HG03064 (cell line): ENCODE results near the gene TMEM178A.

ENCODE experiments used
- ATAC-seq: cut with Tn5 transposase; IDR thresholded peaks from one replicate; pipeline ENCODE4 v1.9.1; 2021; ENCODE audit warnings: low read depth; ENCODE audit not compliant: unreplicated experiment

TMEM178A gene

GRCh38 chr2:39673018-39673417 lies 7.3 kb downstream of the TMEM178A start:
- ATAC-seq, result no peak

GRCh38 chr2:39676342-39676741 lies 10.6 kb downstream of the TMEM178A start:
- no peak for ATAC-seq

GRCh38 chr2:39678170-39678569 lies 12.5 kb downstream of the TMEM178A start:
- no peak for ATAC-seq

DNA sequence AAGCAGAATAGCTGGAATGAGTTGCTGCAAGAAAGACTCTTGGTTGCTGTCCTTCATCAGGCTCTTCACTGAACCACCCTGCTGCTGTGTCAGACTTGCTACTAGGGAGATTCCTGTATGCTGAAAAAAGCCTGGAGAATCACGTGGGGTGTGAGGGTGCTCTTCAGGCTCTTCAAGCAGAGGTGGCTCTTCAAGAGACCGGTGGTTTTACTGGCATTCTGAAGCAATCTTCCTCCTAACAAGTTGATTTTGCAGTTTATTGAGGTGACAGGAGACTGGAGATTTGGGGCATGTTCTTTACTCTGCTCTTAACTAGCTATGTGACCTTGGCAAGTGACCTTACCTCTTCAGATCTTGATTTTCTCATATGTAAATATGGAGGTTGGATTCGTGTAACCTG lies 14.1 kb downstream of the TMEM178A start:
- no peak for ATAC-seq

DNA sequence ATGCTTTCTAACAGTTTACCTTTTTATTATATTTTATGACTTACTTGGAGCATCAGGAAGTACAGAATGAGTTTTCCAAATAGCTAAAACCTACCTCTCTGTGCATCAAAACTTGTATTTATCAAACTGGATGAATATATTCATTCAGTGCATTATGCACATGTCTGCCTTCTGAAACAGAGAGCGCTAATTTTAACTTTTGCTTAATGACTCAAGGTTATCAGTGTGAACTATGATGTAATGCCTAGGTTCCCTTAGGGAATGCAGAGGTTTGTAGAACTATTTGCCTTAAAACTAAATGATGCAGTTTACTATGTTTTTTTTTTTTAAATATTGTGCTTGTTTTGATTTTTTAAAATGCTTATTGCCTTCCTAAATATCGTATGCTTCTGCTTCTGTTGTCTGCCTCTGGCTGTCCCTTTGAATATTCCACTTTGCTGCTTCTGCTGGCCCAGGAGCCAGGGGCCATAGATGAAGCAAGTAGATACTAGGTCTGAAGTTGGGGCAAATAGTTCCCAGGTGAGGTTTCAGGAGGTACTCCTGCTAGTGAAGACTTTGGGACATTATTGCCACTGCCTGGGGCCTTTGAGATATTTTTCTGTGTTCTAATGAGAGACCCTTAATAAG lies 16.5 kb downstream of the TMEM178A start:
- ATAC-seq, result no peak

GRCh38 chr2:39683022-39683699 lies 17.4 kb downstream of the TMEM178A start:
- no peak for ATAC-seq

DNA sequence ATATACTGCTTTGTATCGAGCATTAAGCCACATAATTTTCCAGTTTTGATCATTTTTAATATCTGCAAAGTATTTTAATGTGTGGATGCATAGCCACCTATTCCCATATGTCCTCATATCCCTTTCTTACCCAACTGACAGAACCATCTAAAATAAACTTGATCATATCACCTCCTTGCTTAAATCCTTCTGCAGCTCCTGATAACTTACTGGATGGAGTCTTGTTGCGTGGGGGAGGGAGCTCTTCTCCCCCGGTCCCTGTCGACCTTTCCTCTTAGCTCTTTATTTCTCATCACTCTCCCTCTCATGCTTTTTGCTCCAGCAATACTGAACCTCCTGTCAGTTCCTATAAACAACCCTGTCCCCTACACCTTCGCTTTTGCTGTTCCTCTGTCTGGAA lies 18.7 kb downstream of the TMEM178A start:
- no peak for ATAC-seq

DNA sequence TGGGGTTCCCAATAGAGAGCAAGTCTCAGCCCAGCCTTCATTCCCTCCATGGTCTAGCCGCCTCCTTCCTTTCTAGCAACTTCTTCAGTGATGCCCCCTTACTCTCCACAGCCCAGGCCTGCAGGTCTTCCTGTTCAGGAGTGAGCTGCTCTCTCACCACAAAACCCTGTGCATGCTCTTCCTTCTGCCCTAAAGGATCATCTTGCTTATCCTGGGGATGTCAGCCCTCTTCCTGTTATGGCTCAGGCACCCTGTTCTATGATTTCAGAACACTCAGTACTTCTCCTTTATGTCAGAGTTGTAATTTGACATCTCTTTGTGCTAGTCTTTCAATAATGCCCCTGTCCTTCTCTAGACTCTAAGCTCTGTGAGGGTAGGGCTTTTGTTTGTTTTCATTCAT lies 19.4 kb downstream of the TMEM178A start:
- ATAC-seq, result no peak

GRCh38 chr2:39686456-39686855 lies 20.7 kb downstream of the TMEM178A start:
- ATAC-seq, result no peak

DNA sequence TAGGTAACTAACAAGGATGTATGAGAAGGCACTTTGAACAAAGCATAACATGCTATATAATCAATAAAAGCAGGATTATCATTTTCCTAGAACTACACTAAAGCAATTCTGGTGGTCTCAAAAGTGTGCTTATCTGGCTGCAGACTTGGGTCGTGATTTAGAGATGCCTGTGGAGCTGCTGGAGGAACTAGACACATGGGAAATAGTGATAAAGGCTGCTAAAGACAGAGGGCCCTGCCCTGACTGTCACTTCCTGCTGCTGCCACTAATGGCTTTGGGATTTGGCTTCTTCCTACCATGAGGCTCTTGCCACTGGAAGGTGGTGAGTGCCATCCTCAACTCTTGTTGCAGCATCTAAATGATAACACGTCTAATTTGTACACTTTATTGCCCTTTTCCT lies 22.5 kb downstream of the TMEM178A start:
- no peak for ATAC-seq

DNA sequence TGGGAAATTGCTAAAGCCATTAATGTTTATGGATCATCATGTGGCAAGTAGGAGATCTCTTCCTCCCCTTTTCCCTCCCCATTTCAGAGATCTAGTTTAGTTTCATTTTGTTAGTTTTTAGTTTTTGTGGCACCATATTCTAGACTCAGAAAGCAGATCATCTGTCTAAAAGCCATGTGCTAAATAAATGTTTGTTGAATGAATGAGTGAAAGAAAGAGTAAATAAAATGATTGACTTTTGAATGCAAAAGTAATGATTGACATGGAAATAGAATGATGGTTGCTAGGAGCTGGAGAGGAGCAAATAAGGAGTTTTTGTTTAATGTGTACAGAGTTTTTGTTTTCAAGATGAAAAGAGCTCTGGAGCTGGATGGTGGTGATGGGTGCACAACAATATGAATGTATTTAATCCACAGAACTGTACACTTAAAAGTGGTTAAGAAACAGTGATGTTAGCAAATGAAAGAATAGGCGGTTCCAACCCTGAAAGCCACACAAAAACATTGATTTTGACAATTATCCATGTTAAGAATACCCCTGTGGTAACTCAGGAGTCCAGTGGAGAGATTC lies 23.6 kb downstream of the TMEM178A start:
- no peak for ATAC-seq

DNA sequence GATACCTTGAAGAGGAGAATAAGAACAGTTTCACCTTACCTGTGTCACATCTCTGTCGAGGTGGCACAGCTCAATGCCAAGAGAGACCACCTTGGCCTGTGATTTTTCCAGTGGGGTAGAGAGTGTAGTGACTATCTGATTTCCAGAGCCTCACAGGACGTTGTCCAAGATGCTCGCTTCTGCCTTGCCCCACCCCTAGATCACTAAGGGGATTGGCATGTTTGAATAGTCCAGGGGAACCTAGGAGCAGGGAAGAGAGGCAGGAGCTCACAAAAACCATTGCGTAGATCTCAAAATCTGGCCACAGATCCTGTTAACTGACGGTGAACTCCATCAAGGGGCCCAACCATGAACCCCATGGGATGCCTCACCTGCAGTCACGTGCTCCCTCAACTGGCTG lies 24.2 kb downstream of the TMEM178A start:
- ATAC-seq, result no peak

- no peak for ATAC-seq
Measured at GRCh38 chr2:39693245-39693644, 27.5 kb downstream of the TMEM178A start.

DNA sequence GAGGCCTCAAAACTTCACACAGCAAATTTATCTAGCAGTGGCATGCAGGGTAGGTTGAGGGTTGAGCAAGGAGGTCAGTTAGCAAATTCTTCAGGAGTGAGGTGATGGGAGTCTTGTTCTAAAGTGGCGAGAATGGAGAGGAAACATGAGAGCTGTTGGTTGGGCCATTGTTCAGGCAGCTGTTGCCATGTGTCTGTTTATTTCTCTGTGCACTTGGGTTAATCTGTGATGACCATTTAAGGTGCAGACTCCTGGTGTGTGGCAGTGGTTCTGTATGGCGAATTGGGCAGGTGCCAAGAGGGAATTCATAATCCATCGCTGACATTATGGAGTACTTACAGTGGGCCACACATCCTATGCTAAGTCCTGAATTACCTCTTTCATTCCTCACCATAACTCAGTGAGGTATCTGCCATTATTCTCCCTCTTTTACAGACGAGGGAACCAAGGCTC lies 30.4 kb downstream of the TMEM178A start:
- no peak for ATAC-seq

DNA sequence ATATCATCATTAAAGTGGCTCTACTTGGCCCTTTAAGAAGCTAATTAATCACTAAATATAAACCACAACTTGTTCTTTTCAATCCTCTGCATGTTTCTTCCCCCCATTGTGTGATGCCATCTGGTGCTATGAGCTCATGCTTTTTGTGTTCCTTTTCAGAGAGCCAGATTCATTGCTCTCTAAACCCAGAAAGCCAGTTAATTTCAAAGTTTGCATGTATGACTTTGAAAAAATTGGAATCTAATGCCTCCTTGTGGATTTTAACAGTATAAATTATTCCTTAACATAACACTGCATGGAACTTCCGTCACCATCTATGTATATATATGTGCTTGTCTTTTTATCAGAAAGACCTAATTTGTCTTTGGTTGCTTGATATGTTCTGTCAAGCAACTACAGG lies 31.1 kb downstream of the TMEM178A start:
- no peak for ATAC-seq

DNA sequence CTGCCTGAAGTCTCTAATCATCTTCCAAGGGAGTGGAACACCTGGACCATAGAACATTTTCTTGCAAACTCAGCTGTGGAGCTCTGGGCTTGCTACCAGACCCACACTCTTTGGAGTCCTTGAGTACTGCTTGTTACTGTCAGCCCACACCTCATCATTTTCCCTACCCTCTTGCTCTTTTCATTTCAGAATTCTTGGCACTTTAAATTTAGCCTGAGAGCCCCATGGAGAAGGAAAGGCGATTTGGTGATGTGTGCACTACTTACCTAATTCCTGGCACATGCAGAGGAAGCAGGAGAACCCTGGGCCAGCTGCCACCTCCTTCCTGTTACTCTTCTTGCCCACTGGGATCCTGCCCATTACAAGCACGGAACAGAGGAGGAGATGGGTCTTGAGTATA lies 31.7 kb downstream of the TMEM178A start:
- no peak for ATAC-seq

- ATAC-seq, result no peak
Measured at GRCh38 chr2:39701137-39701536, 35.4 kb downstream of the TMEM178A start.

DNA sequence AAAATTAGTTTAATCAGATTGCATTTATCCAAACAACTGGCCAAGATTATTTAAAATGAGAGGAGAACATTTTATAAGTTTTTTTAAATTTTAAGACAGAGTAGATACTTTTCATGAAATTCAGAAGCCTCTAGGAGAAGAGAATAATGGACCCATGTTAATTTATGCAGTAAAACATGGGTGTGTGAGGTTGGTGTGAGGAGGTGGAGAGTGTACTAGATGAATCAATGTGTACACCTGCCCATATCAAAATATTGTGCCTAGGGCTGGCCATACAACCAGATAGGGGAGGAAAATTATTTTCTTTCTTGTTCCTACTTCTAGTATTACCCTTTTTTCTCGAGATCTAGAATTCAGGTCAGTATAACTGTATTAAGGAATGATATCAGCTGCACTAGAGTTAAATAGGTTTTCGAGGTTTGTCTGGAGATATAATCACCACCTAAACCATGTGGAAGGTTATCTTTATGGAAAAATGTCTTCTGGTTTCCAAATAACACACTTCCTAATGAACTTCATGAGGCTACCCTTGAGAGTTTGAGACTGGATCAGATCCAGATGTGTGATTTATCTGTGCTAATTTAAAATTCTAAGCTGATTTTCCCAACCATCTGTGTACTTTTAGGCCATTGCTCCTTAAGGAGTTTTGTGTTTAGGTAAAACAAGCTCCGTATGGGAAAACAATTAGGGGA lies 37.6 kb downstream of the TMEM178A start:
- no peak for ATAC-seq

DNA sequence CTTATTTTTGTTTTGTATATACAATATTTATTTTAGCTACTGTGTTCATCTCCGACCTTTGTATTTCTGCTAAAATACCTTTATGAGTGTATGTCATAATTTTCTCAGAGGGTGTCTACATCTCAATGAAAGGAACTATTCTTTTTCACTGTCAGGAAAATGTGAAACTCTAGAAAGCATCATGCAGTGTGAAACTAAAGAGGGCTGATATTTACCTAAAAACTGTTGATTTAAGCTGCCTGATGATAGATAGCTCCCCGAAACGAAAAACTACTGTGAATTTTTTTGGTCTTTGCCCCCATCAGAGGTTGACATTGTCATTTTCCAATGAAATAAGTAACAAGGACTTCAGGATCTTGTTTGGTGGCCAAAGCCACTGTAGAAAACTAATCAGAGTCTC lies 38.8 kb downstream of the TMEM178A start:
- ATAC-seq, result no peak

GRCh38 chr2:39705638-39706037 lies 39.9 kb downstream of the TMEM178A start:
- no peak for ATAC-seq

- no peak for ATAC-seq
Measured at GRCh38 chr2:39706312-39706711, 40.6 kb downstream of the TMEM178A start.

DNA sequence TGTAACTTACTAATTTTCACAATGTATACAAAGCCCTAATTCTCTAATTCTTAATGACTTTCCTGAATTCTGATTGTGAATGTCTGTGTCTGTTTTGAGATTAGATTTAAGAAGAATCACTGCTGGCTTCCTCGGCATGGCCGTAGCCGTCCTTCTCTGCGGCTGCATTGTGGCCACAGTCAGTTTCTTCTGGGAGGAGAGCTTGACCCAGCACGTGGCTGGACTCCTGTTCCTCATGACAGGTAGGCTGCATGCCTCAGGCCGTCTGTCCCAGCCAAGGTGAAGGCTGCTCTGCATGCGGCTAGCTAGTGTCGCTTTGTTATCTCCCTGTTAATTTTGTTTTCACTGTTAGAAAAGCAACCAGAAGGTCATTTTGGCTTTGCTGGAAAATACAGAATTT lies 41.2 kb downstream of the TMEM178A start:
- no peak for ATAC-seq
